ENCODE measurements around the gene ECE1.

Gene ECE1

GRCh38 chr1:21319447-21320407, 29.5 kb upstream of the ECE1 start:
- DNase-seq (ENCODE audit: low read depth in 1 of 2, low spot score in 1 of 2), result no peak
- Histone ChIP-seq H3K27ac (replicated peaks) (no peak overlapping the region), H3K4me3 (replicated peaks; ENCODE audit: insufficient read depth, low read length) (no peak overlapping the region), H3K27me3 (ENCODE audit: insufficient read depth, poor library complexity, severe bottlenecking) (no peaks in the 10 kb centered on the region)
- no peak for TF ChIP-seq SPI1 (IDR thresholded peaks at IDR 0.05; ENCODE audit: borderline replicate concordance, low read depth)
- TF ChIP-seq REST (IDR thresholded peaks at IDR 0.05; ENCODE audit: insufficient replicate concordance, low read depth), result no peak
- TF ChIP-seq GABPA (IDR thresholded peaks at IDR 0.05; ENCODE audit: low read depth), result no peak
- no peak for TF ChIP-seq CTCF (IDR thresholded peaks at IDR 0.05; ENCODE audit: insufficient read depth, low read length)
- no peak for TF ChIP-seq POLR2AphosphoS5 (IDR thresholded peaks at IDR 0.05; ENCODE audit: low read depth)

- no peaks in the 10 kb centered on the region for H3K27me3 ChIP-seq (ENCODE audit: insufficient read depth, poor library complexity, severe bottlenecking)
- no peak overlapping the region for H3K27ac ChIP-seq (replicated peaks)
- no peak for DNase-seq (ENCODE audit: low read depth in 1 of 2, low spot score in 1 of 2)
- H3K4me3 ChIP-seq (replicated peaks; ENCODE audit: insufficient read depth, low read length), result no peak overlapping the region
- TF ChIP-seq GABPA (IDR thresholded peaks at IDR 0.05; ENCODE audit: low read depth), result no peak
- no peak for TF ChIP-seq SPI1 (IDR thresholded peaks at IDR 0.05; ENCODE audit: borderline replicate concordance, low read depth)
- no peak for TF ChIP-seq REST (IDR thresholded peaks at IDR 0.05; ENCODE audit: insufficient replicate concordance, low read depth)
- no peak for TF ChIP-seq POLR2AphosphoS5 (IDR thresholded peaks at IDR 0.05; ENCODE audit: low read depth)
- TF ChIP-seq CTCF (IDR thresholded peaks at IDR 0.05; ENCODE audit: insufficient read depth, low read length), result no peak
Measured at GRCh38 chr1:21318714-21319159, 28.5 kb upstream of the ECE1 start.

- H3K27ac ChIP-seq (replicated peaks), result no peak overlapping the region
- no peak overlapping the region for H3K4me3 ChIP-seq (replicated peaks; ENCODE audit: insufficient read depth, low read length)
- no peak for DNase-seq (ENCODE audit: low read depth in 1 of 2, low spot score in 1 of 2)
- no peaks in the 10 kb centered on the region for H3K27me3 ChIP-seq (ENCODE audit: insufficient read depth, poor library complexity, severe bottlenecking)
- TF ChIP-seq SPI1 (IDR thresholded peaks at IDR 0.05; ENCODE audit: borderline replicate concordance, low read depth) (no peak), POLR2AphosphoS5 (IDR thresholded peaks at IDR 0.05; ENCODE audit: low read depth) (no peak), CTCF (IDR thresholded peaks at IDR 0.05; ENCODE audit: insufficient read depth, low read length) (no peak), REST (IDR thresholded peaks at IDR 0.05; ENCODE audit: insufficient replicate concordance, low read depth) (no peak), GABPA (IDR thresholded peaks at IDR 0.05; ENCODE audit: low read depth) (no peak)
Measured at GRCh38 chr1:21318057-21318713, 27.9 kb upstream of the ECE1 start.

Measured in HL-60 (cell line).